Mesenchymal stem cell (in vitro differentiated cells and primary cell): ENCODE results near the gene ZNF189. TPM values are rescaled to one million over a fixed set of nuclear protein-coding genes. Genes with fewer than 3 reads are reported as not detected.

ENCODE experiments used
- DNase-seq: peaks from one replicate; pipeline ENCODE4 v3.0.0-alpha.2; 2013
- H2AFZ ChIP-seq: one replicate; pipeline ENCODE4 v1.6.1; 2013; ENCODE audit warnings: low read depth, mild to moderate bottlenecking, control low read depth, inconsistent platforms, low read length, moderate library complexity
- H2AK5ac ChIP-seq: 2 replicates; pipeline ENCODE4 v1.6.1; 2013; ENCODE audit warnings: low read length, moderate library complexity, mild to moderate bottlenecking, inconsistent platforms; ENCODE audit not compliant: severe bottlenecking
- H2BK120ac ChIP-seq: one replicate; pipeline ENCODE4 v1.6.1; 2013; ENCODE audit warnings: low read depth, mild to moderate bottlenecking, inconsistent platforms, low read length, moderate library complexity
- H2BK12ac ChIP-seq, 2 experiments: one replicate each; pipeline ENCODE4 v1.6.1; 2013; ENCODE audit warnings: inconsistent platforms in 2 of 2, low read length in 2 of 2, mild to moderate bottlenecking in 2 of 2, moderate library complexity in 2 of 2, control low read depth in 1 of 2
- H2BK15ac ChIP-seq: one replicate; pipeline ENCODE4 v1.6.1; 2013; ENCODE audit warnings: mild to moderate bottlenecking, low read depth, inconsistent platforms; ENCODE audit not compliant: poor library complexity, severe bottlenecking
- H2BK5ac ChIP-seq: 2 replicates; pipeline ENCODE4 v1.6.1; 2013; ENCODE audit warnings: low read depth, mild to moderate bottlenecking, low read length, control low read depth, inconsistent platforms; ENCODE audit not compliant: poor library complexity, severe bottlenecking
- H3K14ac ChIP-seq, 2 experiments: one replicate each; pipeline ENCODE4 v1.6.1; 2013; ENCODE audit warnings: inconsistent platforms in 2 of 2, low read length in 2 of 2, control low read depth in 1 of 2, mild to moderate bottlenecking in 1 of 2, moderate library complexity in 1 of 2
- H3K18ac ChIP-seq, 2 experiments: one replicate each; pipeline ENCODE4 v1.6.1; 2013; ENCODE audit warnings: inconsistent platforms in 2 of 2, low read length in 2 of 2, control low read depth in 1 of 2, low read depth in 1 of 2, mild to moderate bottlenecking in 1 of 2
- H3K23ac ChIP-seq, 2 experiments: one replicate each; pipeline ENCODE4 v1.6.1; 2013; ENCODE audit warnings: inconsistent platforms in 2 of 2, low read length in 2 of 2, mild to moderate bottlenecking in 2 of 2, moderate library complexity in 2 of 2, control low read depth in 1 of 2
- H3K27ac ChIP-seq: 2 replicates; pipeline ENCODE4 v1.5.1; 2013; ENCODE audit warnings: mild to moderate bottlenecking, moderate library complexity, low read length, control low read depth, inconsistent platforms; ENCODE audit not compliant: poor library complexity, severe bottlenecking
- H3K27me3 ChIP-seq, 2 experiments: 2 replicates each; pipeline versions ENCODE4 v1.6.1 to v1.7.0; 2013; ENCODE audit warnings: low read length in 2 of 2, mild to moderate bottlenecking in 2 of 2, moderate library complexity in 2 of 2, control low read depth in 1 of 2, inconsistent platforms in 1 of 2; ENCODE audit not compliant: control insufficient read depth in 1 of 2, insufficient read depth in 1 of 2
- H3K36me3 ChIP-seq, 2 experiments: 2 replicates each; pipeline versions ENCODE4 v1.6.1 to v1.7.0; 2013; ENCODE audit warnings: low read length in 2 of 2, control low read depth in 1 of 2, inconsistent platforms in 1 of 2, low read depth in 1 of 2, mild to moderate bottlenecking in 1 of 2; ENCODE audit not compliant: insufficient read depth in 2 of 2, control insufficient read depth in 1 of 2
- H3K4ac ChIP-seq, 2 experiments: one replicate each; pipeline ENCODE4 v1.6.1; 2013; ENCODE audit warnings: inconsistent platforms in 2 of 2, low read length in 2 of 2, mild to moderate bottlenecking in 2 of 2, moderate library complexity in 2 of 2, control low read depth in 1 of 2, low read depth in 1 of 2
- H3K4me1 ChIP-seq: 2 replicates; pipeline ENCODE4 v1.6.1; 2013; ENCODE audit warnings: low read depth, low read length, control low read depth; ENCODE audit not compliant: control insufficient read depth, insufficient read depth
- H3K4me2 ChIP-seq: 2 replicates; pipeline ENCODE4 v1.6.1; 2013; ENCODE audit warnings: low read length, mild to moderate bottlenecking, inconsistent platforms; ENCODE audit not compliant: poor library complexity, severe bottlenecking
- H3K4me3 ChIP-seq, 2 experiments: 2 replicates each; pipeline versions ENCODE4 v1.5.1 to v1.7.0; 2013; ENCODE audit warnings: low read length in 2 of 2, mild to moderate bottlenecking in 2 of 2, control low read depth in 1 of 2, low read depth in 1 of 2; ENCODE audit not compliant: insufficient read depth in 1 of 2
- H3K79me1 ChIP-seq: replicated peaks from 2 replicates; pipeline ENCODE4 v1.6.1; 2013; ENCODE audit warnings: mild to moderate bottlenecking, control low read depth, low read length, inconsistent platforms; ENCODE audit not compliant: poor library complexity, severe bottlenecking
- H3K9ac ChIP-seq: 2 replicates; pipeline ENCODE4 v1.7.0; 2013; ENCODE audit warnings: mild to moderate bottlenecking, low read length, moderate library complexity
- H3K9me3 ChIP-seq: 2 replicates; pipeline ENCODE4 v1.7.0; 2013; ENCODE audit warnings: mild to moderate bottlenecking, low read length; ENCODE audit not compliant: control insufficient read depth
- H4K8ac ChIP-seq: one replicate; pipeline ENCODE4 v1.6.1; 2013; ENCODE audit warnings: inconsistent platforms, mild to moderate bottlenecking, low read length, moderate library complexity
- H4K91ac ChIP-seq: one replicate; pipeline ENCODE4 v1.6.1; 2013; ENCODE audit warnings: mild to moderate bottlenecking, low read length, inconsistent platforms
- WGBS: methylation state at CpG from one replicate; pipeline ENCODE4 v1.1.7; 2013; ENCODE audit warnings: mixed read lengths; 5-methylcytosine and 5-hydroxymethylcytosine counted together
- polyA plus RNA-seq, 2 experiments: library from polyadenylated mRNA; stranded (reverse); fragments of 200-250 nt; gene quantifications; one replicate each; pipeline ENCODE4 v1.2.3, GENCODE V29; 2013

The ZNF189 gene
- 5.5 TPM for polyA plus RNA-seq (2013, experiment 1 of 2)
- 5.8 TPM for polyA plus RNA-seq (2013, experiment 2 of 2)

DNA sequence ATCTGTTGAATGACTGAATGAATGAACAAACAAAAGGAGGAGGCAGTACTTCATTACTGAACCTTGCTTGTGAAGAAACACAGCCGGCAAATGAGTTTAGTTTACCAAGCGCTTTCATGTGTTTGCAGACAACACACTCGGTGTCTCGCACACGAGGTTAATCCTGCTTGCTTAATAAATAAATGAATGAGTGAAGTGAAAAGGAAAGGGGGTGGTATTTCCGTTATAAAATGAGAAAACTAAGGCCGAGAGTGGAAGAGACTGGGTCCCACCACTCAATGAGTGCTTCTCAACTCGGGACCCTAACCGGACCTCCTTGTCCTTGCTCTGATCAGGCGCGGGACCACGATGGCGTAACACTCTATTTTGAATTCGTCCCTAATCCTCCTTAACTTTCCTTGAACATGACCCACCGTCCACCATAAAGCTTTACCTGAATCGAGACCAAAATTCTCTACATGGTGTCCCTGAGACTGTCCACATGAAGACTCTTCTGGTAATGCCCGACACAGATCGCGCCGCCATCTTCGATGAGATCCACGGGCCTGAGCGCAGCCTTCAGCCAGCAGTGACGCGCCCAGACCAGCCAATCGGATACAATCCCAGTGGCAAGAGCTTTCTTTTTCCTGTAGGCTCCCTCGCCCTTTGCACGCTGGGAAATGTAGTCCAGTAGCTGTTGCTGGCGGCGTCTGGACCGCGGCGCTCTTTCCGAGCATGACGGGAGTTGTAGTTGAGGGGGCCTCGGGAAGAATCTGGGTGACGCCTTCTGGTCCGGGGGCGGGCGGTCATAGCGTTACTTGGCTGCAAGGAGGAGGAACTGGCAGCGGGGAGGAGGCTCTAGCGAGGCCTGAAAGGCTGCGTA lies at the start of gene ZNF189, which contains the start of gene MRPL50:
Gene ZNF189, plus strand, starts transcription at position 784 of the 862 bp plus-strand sequence. CDS start 306 bp downstream, outside the sequence.
Gene MRPL50, minus strand, starts transcription at position 551 of the 862 bp plus-strand sequence. Its CDS starts 26 bp downstream, at position 525.
- Histone ChIP-seq H2BK12ac (no peak within 1 kb of the TSS), H2BK15ac (no peak within 1 kb of the TSS), H3K79me1 (peaks cover 24% of the 10 kb centered on the region), H4K8ac (peak within 1 kb of the TSS; percentile 87), H2AFZ (peak within 1 kb of the TSS; percentile 71), H3K18ac (peak within 1 kb of the TSS; percentile 44 to 86), H2AK5ac (no peak within 1 kb of the TSS), H2BK5ac (no peak within 1 kb of the TSS), H3K9ac (peak within 1 kb of the TSS; percentile 99), H3K27me3 (no peaks in the 10 kb centered on the region), H3K4me1 (peaks cover 3% of the 10 kb centered on the region), H3K4me2 (peak within 1 kb of the TSS; percentile 91), H3K9me3 (peaks cover 25% of the 10 kb centered on the region), H3K4ac (peak within 1 kb of the TSS; percentile 46 to 65), H4K91ac (peak within 1 kb of the TSS; percentile 69), H2BK120ac (peak within 1 kb of the TSS; percentile 86), H3K27ac (peak within 1 kb of the TSS; percentile 50), H3K14ac (peak within 1 kb of the TSS in 1 of 2 experiments; percentile 87), H3K36me3 (peaks cover 7 to 51% of the 10 kb centered on the region in 2 experiments), H3K4me3 (peak within 1 kb of the TSS; percentile 71 to 98), H3K23ac (peak within 1 kb of the TSS in 1 of 2 experiments; percentile 70)
- under 1% methylated on average over 44 of the region's 44 CpGs for WGBS
- peak; percentile 99 for DNase-seq

DNA sequence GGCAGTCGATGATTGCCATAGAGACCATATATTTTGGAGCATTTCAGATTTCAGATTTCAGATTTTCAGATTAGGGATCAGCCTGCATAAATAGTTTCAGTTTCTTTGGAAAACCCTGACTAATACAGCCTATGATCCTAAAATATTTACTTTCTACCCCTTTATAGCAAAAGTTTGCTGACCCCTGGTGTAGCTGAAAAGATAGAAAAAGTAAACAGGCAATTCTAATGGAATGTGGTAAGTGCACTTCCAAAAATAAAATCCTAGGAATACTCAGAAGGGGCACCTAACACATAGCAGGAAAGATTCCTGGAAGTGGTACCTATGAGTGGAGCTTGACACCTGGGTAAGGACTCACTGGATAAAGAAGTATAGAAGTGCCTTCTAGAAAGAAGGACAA lies 48.4 kb upstream of the ZNF189 start:
- no peak overlapping the region for H2BK120ac ChIP-seq
- no peak overlapping the region for H2BK5ac ChIP-seq
- H3K4ac ChIP-seq = no peak overlapping the region
- no peaks in the 10 kb centered on the region for H3K9me3 ChIP-seq
- no peak overlapping the region for H2AFZ ChIP-seq
- H3K23ac ChIP-seq = no peak overlapping the region
- H3K36me3 ChIP-seq = no peaks in the 10 kb centered on the region
- H4K8ac ChIP-seq = no peak overlapping the region
- no CpG with 5 or more reads among the region's 1 CpG for WGBS
- H2BK12ac ChIP-seq = no peak overlapping the region
- H3K27me3 ChIP-seq = no peaks in the 10 kb centered on the region
- H3K79me1 ChIP-seq = no peaks in the 10 kb centered on the region
- H3K4me1 ChIP-seq = no peaks in the 10 kb centered on the region
- H3K4me2 ChIP-seq = no peak overlapping the region
- H3K27ac ChIP-seq = no peak overlapping the region
- no peak overlapping the region for H2AK5ac ChIP-seq
- no peak overlapping the region for H3K4me3 ChIP-seq
- no peak overlapping the region for H3K14ac ChIP-seq
- no peak overlapping the region for H4K91ac ChIP-seq
- DNase-seq = no peak
- H3K18ac ChIP-seq = no peak overlapping the region
- no peak overlapping the region for H3K9ac ChIP-seq
- no peak overlapping the region for H2BK15ac ChIP-seq

DNA sequence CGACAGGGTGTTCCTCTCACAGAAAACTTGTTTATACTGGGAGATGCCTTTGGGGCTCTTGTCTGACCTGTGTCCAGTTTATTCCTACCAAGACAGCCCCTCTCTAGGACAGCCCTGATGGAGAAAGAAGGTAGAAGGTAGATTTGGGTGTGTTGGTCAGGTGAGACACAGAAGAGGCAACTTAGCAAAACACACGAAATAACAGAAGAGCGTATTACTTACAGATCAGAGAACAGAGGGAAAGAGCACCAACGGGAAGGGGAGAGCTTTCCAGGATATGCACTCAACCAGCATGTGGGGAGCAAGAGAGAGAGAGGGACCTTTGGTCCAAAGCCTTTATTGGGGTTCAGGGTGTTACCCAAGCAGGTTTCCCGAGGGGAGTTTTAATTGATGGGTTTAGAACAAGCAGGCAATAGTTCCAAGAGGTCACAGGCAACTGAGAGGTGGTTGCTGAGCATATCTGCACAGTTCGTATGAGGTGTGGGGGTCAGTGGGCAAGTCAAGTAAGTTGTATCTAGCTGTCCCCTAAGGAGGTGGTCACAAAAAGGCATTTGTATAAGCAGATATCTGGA lies 45.7 kb upstream of the ZNF189 start:
- Histone ChIP-seq H3K18ac (no peak overlapping the region), H3K23ac (no peak overlapping the region), H2AFZ (no peak overlapping the region), H3K27me3 (no peaks in the 10 kb centered on the region), H3K79me1 (no peaks in the 10 kb centered on the region), H3K4me3 (no peak overlapping the region), H3K9me3 (no peaks in the 10 kb centered on the region), H3K27ac (no peak overlapping the region), H4K8ac (no peak overlapping the region), H3K14ac (no peak overlapping the region), H3K9ac (no peak overlapping the region), H3K36me3 (no peaks in the 10 kb centered on the region), H4K91ac (no peak overlapping the region), H2BK12ac (no peak overlapping the region), H3K4me2 (no peak overlapping the region), H2AK5ac (no peak overlapping the region), H2BK15ac (no peak overlapping the region), H2BK120ac (no peak overlapping the region), H3K4ac (no peak overlapping the region), H3K4me1 (no peaks in the 10 kb centered on the region), H2BK5ac (no peak overlapping the region)
- no peak for DNase-seq
- WGBS = 72% methylated on average over 6 of the region's 6 CpGs

DNA sequence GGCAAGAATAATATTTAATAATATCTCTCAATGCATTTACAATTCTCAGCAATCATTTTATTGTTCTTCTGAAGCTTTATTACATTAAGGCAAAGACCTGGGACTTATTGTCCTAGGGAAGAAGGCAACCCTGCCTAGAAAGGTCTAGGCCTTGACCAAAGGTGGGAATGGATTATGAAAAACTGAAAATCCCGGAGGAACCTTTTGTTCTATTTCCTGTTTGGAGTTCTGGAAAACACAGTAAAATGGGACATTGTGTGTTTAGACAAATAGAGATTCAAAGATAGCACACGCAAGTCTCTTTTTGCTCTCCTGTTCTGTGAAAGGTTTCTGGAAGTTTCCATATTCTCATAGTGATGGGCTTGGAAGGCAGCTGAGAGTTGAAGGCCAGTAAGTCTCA lies 45.0 kb upstream of the ZNF189 start:
- H3K9me3 ChIP-seq = no peaks in the 10 kb centered on the region
- H2BK15ac ChIP-seq = no peak overlapping the region
- no peak overlapping the region for H4K91ac ChIP-seq

More for the DNA sequence above, 45.0 kb upstream of the ZNF189 start:
- H3K23ac ChIP-seq = no peak overlapping the region
- DNase-seq = no peak
- H2BK120ac ChIP-seq = no peak overlapping the region
- no peak overlapping the region for H3K18ac ChIP-seq
- no peaks in the 10 kb centered on the region for H3K27me3 ChIP-seq
- H2BK12ac ChIP-seq = no peak overlapping the region
- H3K9ac ChIP-seq = no peak overlapping the region
- H3K4me2 ChIP-seq = no peak overlapping the region
- no peak overlapping the region for H2BK5ac ChIP-seq
- no peak overlapping the region for H2AK5ac ChIP-seq
- no peak overlapping the region for H3K4me3 ChIP-seq
- H2AFZ ChIP-seq = no peak overlapping the region
- H3K27ac ChIP-seq = no peak overlapping the region
- no peaks in the 10 kb centered on the region for H3K79me1 ChIP-seq
- H3K14ac ChIP-seq = no peak overlapping the region
- no peak overlapping the region for H4K8ac ChIP-seq
- 84% methylated on average over 2 of the region's 2 CpGs for WGBS
- no peak overlapping the region for H3K4ac ChIP-seq
- H3K4me1 ChIP-seq = no peaks in the 10 kb centered on the region
- no peaks in the 10 kb centered on the region for H3K36me3 ChIP-seq
